GM12801 (cell line): ENCODE results near the gene NCOA3.

ENCODE experiments used
- TF ChIP-seq, protein P1 (sequence below): IDR thresholded peaks from one replicate; pipeline ENCODE4 v1.5.1; 2011; ENCODE audit warnings: control low read depth; ENCODE audit not compliant: insufficient read length; ENCODE audit errors: extremely low read depth

Gene NCOA3

DNA sequence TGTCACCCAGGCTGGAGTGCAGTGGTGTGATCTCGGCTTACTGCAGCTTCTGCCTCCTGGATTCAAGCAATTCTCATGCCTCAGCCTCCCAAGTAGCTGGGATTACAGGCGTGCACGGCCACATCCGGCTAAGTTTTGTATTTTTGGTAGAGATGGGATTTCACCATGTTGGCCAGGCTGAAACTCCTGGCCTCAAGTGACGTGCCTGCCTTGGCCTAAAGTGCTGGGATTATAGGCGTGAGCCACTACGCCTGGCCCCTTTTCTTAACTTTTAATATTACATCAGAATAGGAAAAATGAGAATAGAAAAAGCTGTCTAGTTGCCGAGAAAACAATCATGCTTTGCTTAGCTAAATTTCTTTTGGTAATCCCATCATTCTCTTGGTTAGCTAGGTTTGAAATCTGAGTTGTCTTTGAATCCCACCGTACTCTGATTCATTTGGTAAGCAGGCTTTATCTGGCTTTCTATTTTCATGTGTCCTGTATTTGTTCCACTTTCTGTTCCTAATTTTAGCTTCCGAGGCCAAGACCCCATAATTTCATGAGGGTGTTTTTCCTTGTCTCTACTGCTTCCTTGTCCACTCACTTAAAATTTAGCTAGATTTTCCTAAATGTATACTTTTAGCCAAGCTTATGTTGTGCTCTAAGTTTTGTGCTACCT is 83.5 kb downstream of the NCOA3 start:
- TF ChIP-seq, protein P1, sequence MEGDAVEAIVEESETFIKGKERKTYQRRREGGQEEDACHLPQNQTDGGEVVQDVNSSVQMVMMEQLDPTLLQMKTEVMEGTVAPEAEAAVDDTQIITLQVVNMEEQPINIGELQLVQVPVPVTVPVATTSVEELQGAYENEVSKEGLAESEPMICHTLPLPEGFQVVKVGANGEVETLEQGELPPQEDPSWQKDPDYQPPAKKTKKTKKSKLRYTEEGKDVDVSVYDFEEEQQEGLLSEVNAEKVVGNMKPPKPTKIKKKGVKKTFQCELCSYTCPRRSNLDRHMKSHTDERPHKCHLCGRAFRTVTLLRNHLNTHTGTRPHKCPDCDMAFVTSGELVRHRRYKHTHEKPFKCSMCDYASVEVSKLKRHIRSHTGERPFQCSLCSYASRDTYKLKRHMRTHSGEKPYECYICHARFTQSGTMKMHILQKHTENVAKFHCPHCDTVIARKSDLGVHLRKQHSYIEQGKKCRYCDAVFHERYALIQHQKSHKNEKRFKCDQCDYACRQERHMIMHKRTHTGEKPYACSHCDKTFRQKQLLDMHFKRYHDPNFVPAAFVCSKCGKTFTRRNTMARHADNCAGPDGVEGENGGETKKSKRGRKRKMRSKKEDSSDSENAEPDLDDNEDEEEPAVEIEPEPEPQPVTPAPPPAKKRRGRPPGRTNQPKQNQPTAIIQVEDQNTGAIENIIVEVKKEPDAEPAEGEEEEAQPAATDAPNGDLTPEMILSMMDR, result no peak

DNA sequence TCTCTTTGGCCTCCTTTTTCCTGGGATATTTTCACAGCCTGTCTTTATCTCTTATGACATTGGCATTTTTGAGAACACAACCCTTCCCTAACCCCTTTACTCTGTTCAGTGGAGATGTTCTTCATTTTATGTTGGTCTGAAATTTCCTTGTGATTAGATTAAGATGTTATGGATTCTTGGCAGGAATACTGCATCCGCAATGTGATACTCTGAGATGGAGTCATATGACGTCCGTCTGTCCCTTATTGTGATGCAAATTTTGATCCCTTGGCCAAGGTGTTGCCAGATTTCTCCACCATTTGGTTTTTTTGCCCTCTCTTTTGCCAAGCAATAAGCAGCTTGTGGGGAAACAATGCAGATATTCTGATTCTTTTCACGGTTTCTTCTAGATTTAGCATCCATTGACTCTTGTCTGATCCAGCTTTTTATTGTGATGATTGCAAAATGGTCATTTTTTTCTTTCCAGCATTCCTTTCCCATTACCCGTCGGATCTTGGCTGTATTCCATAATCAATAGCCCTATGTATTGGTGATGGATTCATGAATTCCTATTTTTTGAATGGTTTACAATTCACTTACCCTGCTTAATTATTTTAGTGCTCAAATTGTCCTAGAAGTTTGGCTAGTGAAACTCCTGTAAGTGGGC is 85.1 kb downstream of the NCOA3 start:
- TF ChIP-seq, protein P1, result no peak

DNA sequence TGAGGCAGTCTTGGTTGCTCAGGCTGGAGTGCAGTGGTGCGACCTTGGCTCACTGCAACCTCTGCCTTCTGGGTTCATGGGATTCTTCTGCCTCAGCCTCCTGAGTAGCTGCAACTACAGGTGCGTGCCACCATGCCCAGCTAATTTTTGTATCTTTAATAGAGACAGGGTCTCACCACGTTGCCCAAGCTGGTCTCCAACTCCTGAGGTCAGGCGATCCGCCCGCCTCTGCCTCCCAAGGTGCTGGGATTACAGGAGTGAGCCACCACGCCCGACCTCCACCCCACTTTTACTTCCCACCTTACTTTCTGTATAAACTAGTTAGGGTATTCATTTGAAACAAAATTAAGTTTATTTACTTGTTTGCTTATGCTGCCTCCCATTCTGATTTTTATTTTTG is 86.5 kb downstream of the NCOA3 start:
- TF ChIP-seq, protein P1, result no peak

DNA sequence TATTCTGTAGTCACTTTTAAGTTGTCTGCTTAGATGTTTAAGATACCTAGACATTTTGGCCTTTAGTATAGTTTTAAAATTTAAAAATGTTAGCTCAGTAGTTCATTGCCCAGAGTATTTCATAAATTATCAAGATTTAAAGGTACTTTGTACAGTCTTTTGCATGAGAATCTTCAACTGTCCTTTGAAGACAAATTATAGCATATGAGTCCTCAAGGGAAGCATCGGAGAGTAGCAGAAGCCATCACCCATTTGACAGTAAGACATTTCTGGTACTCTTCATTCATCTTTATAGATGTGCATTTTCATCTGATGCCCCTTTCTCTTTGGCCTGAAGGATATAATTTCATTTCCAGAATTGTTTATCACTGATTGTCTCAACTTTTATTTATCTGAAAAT is 89.5 kb downstream of the NCOA3 start:
- TF ChIP-seq, protein P1, result no peak

DNA sequence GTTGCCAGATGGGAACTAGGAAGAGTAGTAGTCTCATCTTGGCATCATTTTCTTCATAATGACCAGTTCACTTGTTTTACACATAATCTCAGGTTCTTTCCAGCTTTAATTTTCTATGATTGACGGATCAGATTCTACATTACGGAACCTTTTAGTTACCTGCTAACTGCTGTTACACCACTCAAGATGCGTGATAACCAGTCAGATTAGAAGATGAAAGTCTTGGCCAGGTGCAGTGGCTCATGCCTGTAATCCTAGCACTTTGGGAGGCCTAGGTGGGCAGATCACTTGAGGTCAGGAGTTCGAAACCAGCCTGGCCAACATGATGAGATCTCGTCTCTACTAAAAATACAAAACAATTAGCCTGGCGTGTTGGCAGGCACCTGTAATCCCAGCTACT is 92.5 kb downstream of the NCOA3 start:
- TF ChIP-seq, protein P1, result no peak

DNA sequence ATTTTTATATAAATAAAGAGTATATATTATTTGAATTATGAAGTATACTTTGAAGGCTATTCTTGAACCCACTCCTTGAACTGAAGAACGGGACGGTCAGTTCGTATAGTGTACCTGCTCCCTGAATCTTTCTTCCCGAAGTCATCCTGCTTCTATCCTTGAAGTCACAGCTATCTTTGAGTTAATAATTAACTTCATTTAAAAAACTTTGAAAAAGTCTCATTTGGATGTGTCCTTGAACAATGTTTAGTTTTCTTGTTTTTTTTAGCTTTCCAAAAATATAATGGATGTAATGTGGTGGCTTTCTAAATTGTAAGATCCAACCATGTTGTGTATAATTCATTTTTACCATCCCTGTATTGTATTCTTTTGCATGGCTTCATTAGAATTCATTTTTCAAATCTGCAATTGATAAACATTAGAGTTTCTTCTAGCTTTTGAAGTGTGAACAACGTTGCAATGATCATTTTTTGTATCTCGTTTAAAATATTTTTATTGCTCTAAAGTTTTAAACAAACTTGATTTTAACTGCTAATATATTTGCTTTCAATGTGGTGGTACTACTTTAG is 94.4 kb downstream of the NCOA3 start:
- TF ChIP-seq, protein P1, result no peak

DNA sequence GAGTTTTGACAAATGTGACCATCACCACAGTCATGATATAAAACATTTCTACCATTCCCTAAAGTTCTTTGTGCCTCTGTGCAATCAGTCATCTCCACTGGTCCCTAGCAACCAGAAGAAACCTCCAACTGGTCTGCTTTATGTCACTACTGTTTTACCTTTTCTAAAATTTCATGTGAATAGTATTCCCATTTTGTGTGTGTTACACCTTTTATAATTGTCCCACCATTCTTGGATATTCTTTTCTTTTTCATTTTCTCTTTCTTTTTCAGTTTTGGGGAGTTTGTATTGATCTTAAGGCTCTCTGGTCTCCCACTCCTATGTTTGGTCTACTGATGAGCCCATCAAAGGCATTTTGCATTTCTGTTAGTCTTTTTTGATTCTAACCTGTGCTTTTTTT is 95.4 kb downstream of the NCOA3 start:
- TF ChIP-seq, protein P1, result no peak
